CD8-positive, alpha-beta memory T cell (primary cell): Measurements from ENCODE around the gene DOK4. TPM values are rescaled to one million over a fixed set of nuclear protein-coding genes. Genes with fewer than 3 reads are reported as not detected.

Experiments
- CTCF ChIA-PET: fragments of 350-600 bp; sonication (Branson Sonifier 250); formaldehyde crosslinking; loops from one replicate; lab custom pipeline; 2021; ENCODE audit warnings: antibody characterized with exemption; lab: Charles Lee
- POLR2A ChIA-PET: fragments of 350-600 bp; sonication (Branson Sonifier 250); formaldehyde crosslinking; loops from one replicate; lab custom pipeline; 2021; ENCODE audit warnings: antibody characterized with exemption; lab: Charles Lee
- DNase-seq, 5 donors: peaks; one replicate each; pipeline versions ENCODE4 v3.0.0 to v3.0.0-alpha.2; 2020 to 2022; ENCODE audit warnings: mixed read lengths in 1 of 5
- H3K27ac ChIP-seq: one replicate; pipeline ENCODE4 v1.7.0; 2013; ENCODE audit warnings: low read depth, mild to moderate bottlenecking, low read length, moderate library complexity
- H3K27me3 ChIP-seq: 2 replicates; pipeline ENCODE4 v1.7.0; 2013; ENCODE audit warnings: low read length, mild to moderate bottlenecking; ENCODE audit not compliant: insufficient read depth, poor library complexity, severe bottlenecking
- H3K36me3 ChIP-seq: 2 replicates; pipeline ENCODE4 v1.7.0; 2013; ENCODE audit warnings: mild to moderate bottlenecking, low read length, moderate library complexity; ENCODE audit not compliant: insufficient read depth
- H3K4me1 ChIP-seq: 2 replicates; pipeline ENCODE4 v1.7.0; 2013; ENCODE audit warnings: mild to moderate bottlenecking, low read length, moderate library complexity; ENCODE audit not compliant: insufficient read depth
- H3K4me3 ChIP-seq: 2 replicates; pipeline ENCODE4 v1.7.0; 2013; ENCODE audit warnings: mild to moderate bottlenecking, low read length
- H3K9me3 ChIP-seq: 2 replicates; pipeline ENCODE4 v1.7.0; 2013; ENCODE audit warnings: mild to moderate bottlenecking, low read length
- H3K27ac Mint-ChIP-seq, 8 donors: one replicate each; pipeline ENCODE4 v1.8.0; 2020 to 2021; ENCODE audit warnings: mixed read lengths in 8 of 8, mild to moderate bottlenecking in 6 of 8, inconsistent platforms in 3 of 8, moderate library complexity in 3 of 8
- H3K27me3 Mint-ChIP-seq, 2 donors: one replicate each; pipeline ENCODE4 v1.8.0; 2020 to 2021; ENCODE audit warnings: mixed read lengths in 2 of 2, mild to moderate bottlenecking in 1 of 2, moderate library complexity in 1 of 2
- H3K36me3 Mint-ChIP-seq, 3 donors: one replicate each; pipeline ENCODE4 v1.8.0; 2020 to 2021; ENCODE audit warnings: mixed read lengths in 3 of 3, inconsistent platforms in 1 of 3, mild to moderate bottlenecking in 1 of 3
- H3K4me1 Mint-ChIP-seq, 3 donors: one replicate each; pipeline ENCODE4 v1.8.0; 2020 to 2021; ENCODE audit warnings: mixed read lengths in 3 of 3, inconsistent platforms in 1 of 3, mild to moderate bottlenecking in 1 of 3
- H3K4me3 Mint-ChIP-seq, 7 donors: one replicate each; pipeline ENCODE4 v1.8.0; 2020 to 2021; ENCODE audit warnings: mixed read lengths in 7 of 7, mild to moderate bottlenecking in 6 of 7, moderate library complexity in 4 of 7, inconsistent platforms in 2 of 7
- H3K9me3 Mint-ChIP-seq, 5 donors: one replicate each; pipeline ENCODE4 v1.8.0; 2020 to 2022; ENCODE audit warnings: mixed read lengths in 5 of 5, mild to moderate bottlenecking in 3 of 5, moderate library complexity in 2 of 5, inconsistent platforms in 1 of 5
- polyA plus RNA-seq: library from polyadenylated mRNA; unstranded; fragments of 300-500 nt; fragmentation: Illumina TruSeq; gene quantifications from one replicate; pipeline ENCODE4 v1.2.3, GENCODE V29; 2021
- total RNA-seq, 2 experiments: library from RNA; stranded (reverse); gene quantifications; one replicate each; pipeline ENCODE4 v1.2.3, GENCODE V29; 2021

Gene DOK4
- total and polyA plus RNA-seq, 3 experiments from 2014 or later: 3.3 to 7.0 (median 6.8) TPM

- H3K27me3 ChIP-seq: no peaks in the 10 kb centered on the region
- ChIA-PET CTCF (interaction anchor here (0.7 to 2.7 kb wide), 6 partner anchors 9 to 65 kb away, joined by 3 to 11 read pairs (median 5); no protein-coding TSS in a partner anchor), POLR2A (no interaction called here)
- peaks cover 14% of the 10 kb centered on the region for H3K4me1 ChIP-seq
- Mint-ChIP-seq H3K36me3 (peaks cover 0 to 5% (median 0%) of the 10 kb centered on the region in 3 donors), H3K4me1 (peaks cover 22 to 26% (median 23%) of the 10 kb centered on the region in 3 donors), H3K27ac (peak overlapping the region in 1 of 8 donors; percentile 6), H3K4me3 (peak overlapping the region in 6 of 7 donors; percentile 33 to 69 (median 48)), H3K9me3 (no peaks in the 10 kb centered on the region), H3K27me3 (no peaks in the 10 kb centered on the region)
- H3K9me3 ChIP-seq: no peaks in the 10 kb centered on the region
- no peak overlapping the region for H3K27ac ChIP-seq
- no peak for DNase-seq
- H3K4me3 ChIP-seq: no peak overlapping the region
- H3K36me3 ChIP-seq: no peaks in the 10 kb centered on the region
Measured at GRCh38 chr16:57483725-57484514, 2.4 kb downstream of the DOK4 start.

- H3K27me3 Mint-ChIP-seq: no peaks in the 10 kb centered on the region
- Histone ChIP-seq H3K4me1 (peaks cover 14% of the 10 kb centered on the region), H3K9me3 (no peaks in the 10 kb centered on the region), H3K36me3 (no peaks in the 10 kb centered on the region), H3K4me3 (no peak overlapping the region), H3K27ac (no peak overlapping the region), H3K27me3 (no peaks in the 10 kb centered on the region)
- peaks cover 0 to 5% (median 0%) of the 10 kb centered on the region in 3 donors for H3K36me3 Mint-ChIP-seq
- peaks cover 22 to 30% (median 23%) of the 10 kb centered on the region in 3 donors for H3K4me1 Mint-ChIP-seq
- H3K9me3 Mint-ChIP-seq: no peaks in the 10 kb centered on the region
- H3K4me3 Mint-ChIP-seq: no peak overlapping the region
- peak overlapping the region in 1 of 8 donors; percentile 27 for H3K27ac Mint-ChIP-seq
- POLR2A ChIA-PET: no interaction called here
- no peak for DNase-seq
- CTCF ChIA-PET: interaction anchor here (0.7 to 1.9 kb wide), 3 partner anchors 10 to 54 kb away, joined by 3 to 5 read pairs (median 4); no protein-coding TSS in a partner anchor
Measured at GRCh38 chr16:57482845-57483545, 3.3 kb downstream of the DOK4 start.

GRCh38 chr16:57481421-57481820 is 4.9 kb downstream of the DOK4 start:
- Mint-ChIP-seq H3K27ac (no peak overlapping the region), H3K27me3 (no peaks in the 10 kb centered on the region), H3K4me1 (peaks cover 16 to 30% (median 16%) of the 10 kb centered on the region in 3 donors), H3K36me3 (peaks cover 0 to 5% (median 0%) of the 10 kb centered on the region in 3 donors), H3K9me3 (no peaks in the 10 kb centered on the region), H3K4me3 (no peak overlapping the region)
- no peak overlapping the region for H3K27ac ChIP-seq
- H3K27me3 ChIP-seq: no peaks in the 10 kb centered on the region
- no peaks in the 10 kb centered on the region for H3K9me3 ChIP-seq
- POLR2A ChIA-PET: no interaction called here
- CTCF ChIA-PET: interaction anchor here (0.8 to 1.9 kb wide), 3 partner anchors 19 to 55 kb away, joined by 3 to 10 read pairs (median 4); partner anchors contain the start of genes CCDC102A and POLR2C
- DNase-seq: no peak
- peaks cover 15% of the 10 kb centered on the region for H3K4me1 ChIP-seq
- no peaks in the 10 kb centered on the region for H3K36me3 ChIP-seq
- no peak overlapping the region for H3K4me3 ChIP-seq

GRCh38 chr16:57480754-57481230 is 5.5 kb downstream of the DOK4 start:
- Mint-ChIP-seq H3K4me3 (peak overlapping the region in 1 of 7 donors; percentile 63), H3K4me1 (peaks cover 20 to 33% (median 20%) of the 10 kb centered on the region in 3 donors), H3K27ac (no peak overlapping the region), H3K36me3 (peaks cover 0 to 4% (median 0%) of the 10 kb centered on the region in 3 donors), H3K27me3 (no peaks in the 10 kb centered on the region), H3K9me3 (no peaks in the 10 kb centered on the region)
- ChIA-PET CTCF (interaction anchor here (0.8 to 1.9 kb wide), 3 partner anchors 18 to 56 kb away, joined by 3 to 10 read pairs (median 4); partner anchors contain the start of genes CCDC102A and POLR2C), POLR2A (no interaction called here)
- no peak overlapping the region for H3K4me3 ChIP-seq
- no peaks in the 10 kb centered on the region for H3K9me3 ChIP-seq
- H3K36me3 ChIP-seq: no peaks in the 10 kb centered on the region
- no peak overlapping the region for H3K27ac ChIP-seq
- peaks cover 19% of the 10 kb centered on the region for H3K4me1 ChIP-seq
- H3K27me3 ChIP-seq: no peaks in the 10 kb centered on the region
- DNase-seq: no peak

GRCh38 chr16:57479976-57480753 is 6.1 kb downstream of the DOK4 start:
- peaks cover 13 to 29% (median 14%) of the 10 kb centered on the region in 3 donors for H3K4me1 Mint-ChIP-seq
- H3K27ac Mint-ChIP-seq: peak overlapping the region in 1 of 8 donors; percentile 68
- DNase-seq: no peak
- peaks cover 0 to 2% (median 0%) of the 10 kb centered on the region in 3 donors for H3K36me3 Mint-ChIP-seq
- H3K4me3 Mint-ChIP-seq: no peak overlapping the region
- Histone ChIP-seq H3K27me3 (no peaks in the 10 kb centered on the region), H3K4me3 (no peak overlapping the region), H3K36me3 (no peaks in the 10 kb centered on the region), H3K9me3 (no peaks in the 10 kb centered on the region), H3K27ac (peak overlapping the region; percentile 24), H3K4me1 (peaks cover 17% of the 10 kb centered on the region)
- ChIA-PET CTCF (interaction anchor here (1.2 to 1.9 kb wide), 2 partner anchors 18 to 39 kb away, joined by 3 to 10 read pairs; partner anchors contain the start of gene POLR2C), POLR2A (no interaction called here)
- no peaks in the 10 kb centered on the region for H3K27me3 Mint-ChIP-seq
- no peaks in the 10 kb centered on the region for H3K9me3 Mint-ChIP-seq

DNA sequence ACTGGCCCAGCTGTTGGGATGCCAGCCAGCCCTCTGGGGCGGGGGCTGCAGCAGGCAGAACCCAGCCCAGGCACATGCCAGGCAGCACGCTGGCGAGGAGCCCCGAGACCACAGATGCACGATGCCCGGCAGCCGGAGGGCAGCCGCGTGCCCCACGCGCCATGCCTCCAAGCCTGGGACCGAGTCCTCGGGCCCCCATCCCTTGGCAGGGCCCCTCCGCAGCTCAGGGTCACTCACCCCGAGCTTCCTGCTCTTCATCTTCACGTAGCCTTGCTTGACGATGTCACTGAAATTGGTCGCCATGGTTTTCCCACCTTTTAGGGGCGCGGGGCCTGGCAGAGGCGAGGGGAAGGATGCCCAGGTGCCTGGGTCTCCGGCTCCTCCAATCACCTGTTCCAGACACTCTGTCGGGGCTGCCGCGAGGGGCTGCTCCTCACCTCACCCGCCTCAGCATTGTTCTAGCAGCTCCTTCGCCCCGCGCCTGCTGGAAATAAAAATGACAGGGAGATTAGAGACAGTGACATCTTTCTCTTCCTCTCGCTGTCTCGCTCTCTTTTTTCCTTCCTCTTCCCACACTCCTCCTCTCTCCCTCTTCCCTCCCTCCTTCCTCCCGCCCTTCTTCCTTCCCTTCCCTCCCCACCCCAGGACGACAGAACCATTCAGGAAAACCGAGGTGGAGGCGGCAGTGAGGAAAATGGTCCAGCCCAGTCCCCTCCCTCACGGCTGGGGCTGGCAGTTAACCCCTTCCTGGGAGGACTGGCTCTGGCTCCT is 6.9 kb downstream of the DOK4 start:
- DNase-seq: no peak
- Histone ChIP-seq H3K27ac (peak overlapping the region; percentile 24), H3K4me3 (no peak overlapping the region), H3K36me3 (no peaks in the 10 kb centered on the region), H3K27me3 (no peaks in the 10 kb centered on the region), H3K9me3 (no peaks in the 10 kb centered on the region), H3K4me1 (peaks cover 16% of the 10 kb centered on the region)
- POLR2A ChIA-PET: no interaction called here
- Mint-ChIP-seq H3K4me1 (peaks cover 8 to 24% (median 8%) of the 10 kb centered on the region in 3 donors), H3K9me3 (no peaks in the 10 kb centered on the region), H3K4me3 (no peak overlapping the region), H3K27ac (peak overlapping the region in 1 of 8 donors; percentile 68), H3K27me3 (no peaks in the 10 kb centered on the region), H3K36me3 (peaks cover 0 to 2% (median 0%) of the 10 kb centered on the region in 3 donors)
- CTCF ChIA-PET: interaction anchor here (1.2 to 1.4 kb wide), 2 partner anchors 16 to 17 kb away, joined by 3 read pairs; partner anchors contain the start of gene POLR2C
